B cell (primary cell): ENCODE measurements around the gene CHST11. TPM values are rescaled to one million over a fixed set of nuclear protein-coding genes. Genes with fewer than 3 reads are reported as not detected.

ENCODE experiments used
- ATAC-seq: fragments of 200-7000 bp; cut with Tn5 transposase; one replicate; pipeline ENCODE4 v1.10.0; 2021; ENCODE audit warnings: low read depth, mild to moderate bottlenecking, moderate number of reproducible peaks, moderate library complexity
- CTCF ChIA-PET: fragments of 350-600 bp; sonication (Branson Sonifier 250); formaldehyde crosslinking; loops from one replicate; lab custom pipeline; 2021; ENCODE audit warnings: antibody characterized with exemption, inconsistent platforms; lab: Charles Lee
- POLR2A ChIA-PET: fragments of 350-600 bp; sonication (Branson Sonifier 250); formaldehyde crosslinking; loops from one replicate; lab custom pipeline; 2021; ENCODE audit warnings: antibody characterized with exemption; lab: Charles Lee
- DNase-seq: peaks from one replicate; pipeline ENCODE4 v3.0.0; 2013
- H2AFZ ChIP-seq: 2 replicates; pipeline ENCODE4 v1.6.1; 2012; ENCODE audit warnings: mild to moderate bottlenecking, low read depth, low read length; ENCODE audit not compliant: insufficient read depth, poor library complexity, severe bottlenecking
- H3K27ac ChIP-seq, 2 donors: 1 replicate in 1 of 2; 2 replicates in 1 of 2; pipeline ENCODE4 v1.5.1; 2012 to 2013; ENCODE audit warnings: low read length in 2 of 2, mild to moderate bottlenecking in 2 of 2, moderate library complexity in 1 of 2
- H3K27me3 ChIP-seq, 4 experiments: fragments of 200-600 bp in 1 of 4; sonication (generic) in 1 of 4; replicated peaks in 1 of 4; 1 replicate in 2 of 4; 2 replicates in 2 of 4; pipeline versions ENCODE4 v1.6.1 to v1.7.0; 2013 to 2016; ENCODE audit warnings: low read length in 3 of 4, mild to moderate bottlenecking in 2 of 4, mixed read lengths in 1 of 4, moderate library complexity in 1 of 4; ENCODE audit not compliant: insufficient read depth in 4 of 4, control insufficient read depth in 3 of 4; ENCODE audit errors: control extremely low read depth in 1 of 4
- H3K36me3 ChIP-seq, 2 experiments: replicated peaks in 1 of 2; 1 replicate in 1 of 2; 2 replicates in 1 of 2; pipeline versions ENCODE4 v1.6.1 to v1.7.1; 2013; ENCODE audit warnings: low read length in 1 of 2; ENCODE audit not compliant: insufficient read depth in 2 of 2, control insufficient read depth in 1 of 2; ENCODE audit errors: control extremely low read depth in 1 of 2, extremely low read depth in 1 of 2
- H3K4me1 ChIP-seq, 2 donors: fragments of 200-600 bp in 1 of 2; sonication (generic) in 1 of 2; 1 replicate in 1 of 2; 2 replicates in 1 of 2; pipeline versions ENCODE4 v1.5.1 to v1.6.1; 2013 to 2017; ENCODE audit warnings: low read length in 2 of 2; ENCODE audit not compliant: control insufficient read depth in 2 of 2, insufficient read depth in 2 of 2
- H3K4me2 ChIP-seq: replicated peaks from 2 replicates; pipeline ENCODE3; 2012; ENCODE audit warnings: mild to moderate bottlenecking, low read depth, low read length; ENCODE audit not compliant: poor library complexity, severe bottlenecking
- H3K4me3 ChIP-seq, 5 experiments: fragments of 200-600 bp in 1 of 5; sonication (generic) in 1 of 5; 1 replicate in 3 of 5; 2 replicates in 2 of 5; pipeline versions ENCODE4 v1.5.1 to v1.7.0; 2011 to 2016; ENCODE audit warnings: low read length in 4 of 5, mild to moderate bottlenecking in 4 of 5, low read depth in 2 of 5, control low read depth in 1 of 5, moderate library complexity in 1 of 5; ENCODE audit not compliant: insufficient read depth in 1 of 5; ENCODE audit errors: control extremely low read depth in 1 of 5, extremely low read depth in 1 of 5
- H3K79me2 ChIP-seq: fragments of 200-600 bp; sonication (generic); one replicate; pipeline ENCODE4 v1.6.0; 2016; ENCODE audit warnings: low read length; ENCODE audit not compliant: control insufficient read depth, insufficient read depth
- H3K9ac ChIP-seq: fragments of 200-600 bp; sonication (generic); 2 replicates; pipeline ENCODE4 v1.6.1; 2017; ENCODE audit warnings: mild to moderate bottlenecking, low read length, moderate library complexity
- H3K9me3 ChIP-seq, 3 donors: one replicate each; pipeline versions ENCODE4 v1.6.1 to v1.7.1; 2013; ENCODE audit warnings: low read length in 2 of 3; ENCODE audit not compliant: control insufficient read depth in 2 of 3, insufficient read depth in 1 of 3; ENCODE audit errors: control extremely low read depth in 1 of 3
- H4K20me1 ChIP-seq: 2 replicates; pipeline ENCODE4 v1.6.0; 2012; ENCODE audit warnings: mild to moderate bottlenecking, low read length; ENCODE audit not compliant: insufficient read depth, control insufficient read depth, poor library complexity, severe bottlenecking
- H3K27ac Mint-ChIP-seq: one replicate; pipeline ENCODE4 v1.8.0; 2021; ENCODE audit warnings: mixed read lengths
- H3K27me3 Mint-ChIP-seq: one replicate; pipeline ENCODE4 v1.8.0; 2021; ENCODE audit warnings: mixed read lengths
- H3K4me1 Mint-ChIP-seq: one replicate; pipeline ENCODE4 v1.8.0; 2021; ENCODE audit warnings: mixed read lengths
- H3K4me3 Mint-ChIP-seq: one replicate; pipeline ENCODE4 v1.8.0; 2021; ENCODE audit warnings: mixed read lengths
- H3K9me3 Mint-ChIP-seq: one replicate; pipeline ENCODE4 v1.8.0; 2022; ENCODE audit warnings: mixed read lengths; ENCODE audit not compliant: insufficient read depth
- CTCF ChIP-seq: fragments of 200-600 bp; IDR thresholded peaks from one replicate; pipeline ENCODE4 v1.8.0; 2022; ENCODE audit warnings: antibody characterized with exemption, mild to moderate bottlenecking
- EZH2 ChIP-seq: IDR thresholded peaks from 2 replicates; pipeline ENCODE4 v1.6.1; 2012; ENCODE audit warnings: borderline replicate concordance, low read depth, mild to moderate bottlenecking, moderate library complexity, low read length; ENCODE audit not compliant: insufficient read depth, poor library complexity, severe bottlenecking
- WGBS: methylation state at CpG from one replicate; pipeline ENCODE4 v1.1.5; 2013; ENCODE audit warnings: missing lambda C conversion rate; ENCODE audit not compliant: insufficient coverage; 5-methylcytosine and 5-hydroxymethylcytosine counted together
- intact Hi-C: fragments of 100-400 bp; cut with micrococcal nuclease; formaldehyde crosslinking; loops from one replicate; pipeline ENCODE4 v1.10.0; 2022
- polyA plus RNA-seq: library from polyadenylated mRNA; depleted of rRNA; stranded (reverse); fragments of >200 nt; gene quantifications from 2 replicates; pipeline ENCODE4 v1.2.3, GENCODE V29; 2012
- total RNA-seq, 2 donors: library from RNA; stranded (reverse); fragments of 120-200 nt in 1 of 2; gene quantifications; 1 replicate in 1 of 2; 2 replicates in 1 of 2; pipeline versions ENCODE4 v1.2.3 to v1.2.4, GENCODE V29; 2013 to 2022

CHST11 gene
- total and polyA plus RNA-seq, 2 donors (not counting 1 experiment from before 2014, with no cell fraction given): 46.3 to 152 TPM

DNA sequence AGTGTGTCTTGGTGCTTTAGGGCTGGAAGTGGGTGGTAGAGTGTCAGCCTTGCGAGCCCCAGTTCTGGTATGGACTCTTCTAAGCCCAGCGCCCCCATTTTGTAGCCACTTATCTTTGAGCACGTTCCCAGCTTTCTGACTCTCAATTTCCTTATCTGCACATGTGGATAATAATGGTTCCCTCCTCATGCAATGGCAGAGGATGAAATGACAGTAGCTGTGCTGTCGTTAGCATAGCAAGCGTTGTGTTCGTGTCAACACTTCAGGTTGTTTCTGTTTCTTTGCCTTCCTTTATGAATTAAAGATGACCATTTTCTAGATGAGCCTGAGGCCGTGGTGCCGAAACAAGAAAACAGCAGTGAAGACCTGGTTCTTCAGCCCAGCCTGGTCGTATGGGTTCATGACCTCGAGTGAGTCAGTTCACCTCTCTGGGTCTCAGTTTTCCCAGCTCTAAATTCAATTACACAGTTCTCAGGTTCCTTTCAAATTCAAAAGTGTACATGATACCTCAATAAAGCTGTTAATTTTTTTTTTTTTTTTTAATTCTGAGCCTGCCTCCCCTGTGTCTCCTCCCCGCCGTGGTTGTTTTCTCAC is 268.3 kb downstream of the CHST11 start:
- POLR2A ChIA-PET: no interaction called here
- Histone ChIP-seq H3K4me2 (no peak overlapping the region), H3K27ac (no peak overlapping the region), H3K4me1 (peaks cover 26 to 35% of the 10 kb centered on the region in 2 donors), H3K9me3 (no peaks in the 10 kb centered on the region), H3K79me2 (peaks cover 99% of the 10 kb centered on the region), H3K9ac (no peak overlapping the region), H3K36me3 (peaks cover 0 to 16% of the 10 kb centered on the region in 2 experiments), H3K27me3 (no peaks in the 10 kb centered on the region), H4K20me1 (peaks cover 23% of the 10 kb centered on the region), H2AFZ (no peak overlapping the region), H3K4me3 (no peak overlapping the region)
- 90% methylated on average over 9 of the region's 12 CpGs for WGBS
- Mint-ChIP-seq H3K27ac (no peak overlapping the region), H3K9me3 (no peaks in the 10 kb centered on the region), H3K4me3 (no peak overlapping the region), H3K4me1 (peaks cover 50% of the 10 kb centered on the region), H3K27me3 (no peaks in the 10 kb centered on the region)
- CTCF ChIA-PET: interaction anchor here (0.7 to 2.3 kb wide), 2 partner anchors 54 to 343 kb away, joined by 3 to 10 read pairs; no protein-coding TSS in a partner anchor
- no peak for DNase-seq
- intact Hi-C loops: loop anchor here (5.0 kb wide), 2 partner anchors 32 to 38 kb away; no protein-coding TSS in a partner anchor
- no peak for ATAC-seq
- TF ChIP-seq EZH2 (no peak), CTCF (no peak)

- CTCF ChIA-PET: interaction anchor here (2.3 kb wide), 1 partner anchor 344 kb away, joined by 10 read pairs; no protein-coding TSS in a partner anchor
- POLR2A ChIA-PET: no interaction called here
These were observed 268.9 kb downstream of the CHST11 start for GRCh38 chr12:104725610-104726009.

More at GRCh38 chr12:104725610-104726009, 268.9 kb downstream of the CHST11 start:
- no peak overlapping the region for H3K27ac Mint-ChIP-seq
- TF ChIP-seq EZH2: no peak
- no peak for TF ChIP-seq CTCF
- Histone ChIP-seq H3K4me3 (no peak overlapping the region), H3K4me1 (peaks cover 25 to 30% of the 10 kb centered on the region in 2 donors), H3K4me2 (no peak overlapping the region), H3K79me2 (peaks cover 99% of the 10 kb centered on the region), H4K20me1 (peaks cover 29% of the 10 kb centered on the region), H3K9me3 (no peaks in the 10 kb centered on the region), H3K9ac (no peak overlapping the region), H2AFZ (no peak overlapping the region), H3K27ac (no peak overlapping the region), H3K36me3 (peaks cover 0 to 16% of the 10 kb centered on the region in 2 experiments), H3K27me3 (no peaks in the 10 kb centered on the region)
- H3K4me3 Mint-ChIP-seq: no peak overlapping the region
- H3K4me1 Mint-ChIP-seq: peaks cover 45% of the 10 kb centered on the region
- no peaks in the 10 kb centered on the region for H3K27me3 Mint-ChIP-seq
- ATAC-seq (no peak), DNase-seq (no peak)
- 94% methylated on average over 3 of the region's 3 CpGs for whole genome bisulfite sequencing
- intact Hi-C loops: no loop called here
- H3K9me3 Mint-ChIP-seq: no peaks in the 10 kb centered on the region
